22Rv1 (cell line): ENCODE data around the gene CORIN.

Source experiments
- H3K27ac ChIP-seq: fragments of 450-650 bp; 2 replicates; pipeline ENCODE4 v1.5.1; 2017
- CTCF ChIP-seq: fragments of 450-650 bp; IDR thresholded peaks from 2 replicates; pipeline ENCODE4 v1.5.1; 2017; ENCODE audit warnings: mild to moderate bottlenecking
- ZFX ChIP-seq: fragments of 450-650 bp; IDR thresholded peaks from 2 replicates; pipeline ENCODE4 v1.6.1; 2017; ENCODE audit warnings: antibody characterized with exemption, borderline replicate concordance

Gene CORIN

GRCh38 chr4:47598896-47599295 is 239.0 kb downstream of the CORIN start:
- TF ChIP-seq CTCF (no peak), ZFX (no peak)
- no peak overlapping the region for H3K27ac ChIP-seq

- no peak for TF ChIP-seq CTCF
- TF ChIP-seq ZFX: no peak
- no peak overlapping the region for H3K27ac ChIP-seq
These were observed 239.5 kb downstream of the CORIN start for GRCh38 chr4:47598320-47598719.

GRCh38 chr4:47597696-47598095 is 240.2 kb downstream of the CORIN start:
- H3K27ac ChIP-seq: no peak overlapping the region
- no peak for TF ChIP-seq CTCF

- H3K27ac ChIP-seq: no peak overlapping the region
- no peak for TF ChIP-seq CTCF
- no peak for TF ChIP-seq ZFX
These were observed 247.5 kb downstream of the CORIN start for GRCh38 chr4:47590325-47590724.

- no peak overlapping the region for H3K27ac ChIP-seq
- TF ChIP-seq CTCF (no peak), ZFX (no peak)
These were observed 258.6 kb downstream of the CORIN start for GRCh38 chr4:47579235-47579634.

GRCh38 chr4:47577779-47578553 is 259.9 kb downstream of the CORIN start:
- H3K27ac ChIP-seq: no peak overlapping the region
- TF ChIP-seq ZFX: no peak
- TF ChIP-seq CTCF: no peak

GRCh38 chr4:47572981-47573380 is 264.9 kb downstream of the CORIN start:
- H3K27ac ChIP-seq: no peak overlapping the region
- TF ChIP-seq CTCF: no peak
- TF ChIP-seq ZFX: no peak
